ENCODE measurements around the gene CACNA1B. TPM values are rescaled to one million over a fixed set of nuclear protein-coding genes. Genes with fewer than 3 reads are reported as not detected.
"Not testable (repeated sequence)": the region's sequence is repeated elsewhere in the genome, so short reads cannot be mapped to it uniquely, and the experiment has no call there.

The CACNA1B gene
- total RNA-seq, 1 donor from 2014 or later = 0.46 TPM

GRCh38 chr9:138071731-138072130 lies 194.1 kb downstream of the CACNA1B start:
- no peak for ATAC-seq (ENCODE audit: poor library complexity)
- DNase-seq = no peak
- intact Hi-C loops (cut with DNase I) = no loop called here

GRCh38 chr9:138072161-138072842 lies 194.7 kb downstream of the CACNA1B start:
- ATAC-seq (ENCODE audit: poor library complexity) = no peak

GRCh38 chr9:138072897-138073296 lies 195.3 kb downstream of the CACNA1B start:
- DNase-seq (no peak), ATAC-seq (ENCODE audit: poor library complexity) (no peak)
- intact Hi-C loops (cut with DNase I) = no loop called here

More at GRCh38 chr9:138072161-138072842, 194.7 kb downstream of the CACNA1B start:
- no peak for DNase-seq
- intact Hi-C loops (cut with DNase I) = no loop called here

GRCh38 chr9:138073408-138073807 lies 195.8 kb downstream of the CACNA1B start:
- intact Hi-C loops (cut with DNase I) = no loop called here
- ATAC-seq (ENCODE audit: poor library complexity) (no peak), DNase-seq (no peak)

- intact Hi-C loops (cut with DNase I) = no loop called here
- ATAC-seq (ENCODE audit: poor library complexity) (no peak), DNase-seq (no peak)
Observed at GRCh38 chr9:138073808-138074207, 196.2 kb downstream of the CACNA1B start.

GRCh38 chr9:138074516-138074915 lies 196.9 kb downstream of the CACNA1B start:
- intact Hi-C loops (cut with DNase I) = no loop called here
- DNase-seq (no peak), ATAC-seq (ENCODE audit: poor library complexity) (no peak)

GRCh38 chr9:138075496-138075895 lies 197.9 kb downstream of the CACNA1B start:
- intact Hi-C loops (cut with DNase I) = no loop called here
- ATAC-seq (ENCODE audit: poor library complexity) = no peak
- DNase-seq = no peak

- no peak for DNase-seq
- no peak for ATAC-seq (ENCODE audit: poor library complexity)
- intact Hi-C loops (cut with DNase I) = no loop called here
Observed at GRCh38 chr9:138075961-138076649, 198.5 kb downstream of the CACNA1B start.

- ATAC-seq (ENCODE audit: poor library complexity) (no peak), DNase-seq (no peak)
- intact Hi-C loops (cut with DNase I) = no loop called here
Observed at GRCh38 chr9:138076650-138077009, 199.0 kb downstream of the CACNA1B start.

- DNase-seq = no peak
- no peak for ATAC-seq (ENCODE audit: poor library complexity)
- intact Hi-C loops (cut with DNase I) = no loop called here
Observed at GRCh38 chr9:138077126-138077525, 199.5 kb downstream of the CACNA1B start.

GRCh38 chr9:138077898-138078540 lies 200.4 kb downstream of the CACNA1B start:
- no peak for DNase-seq
- ATAC-seq (ENCODE audit: poor library complexity) = no peak
- intact Hi-C loops (cut with DNase I) = no loop called here

- intact Hi-C loops (cut with DNase I) = no loop called here
- DNase-seq (no peak), ATAC-seq (ENCODE audit: poor library complexity) (no peak)
Observed at GRCh38 chr9:138078846-138079245, 201.3 kb downstream of the CACNA1B start.

- DNase-seq = no peak
- no peak for ATAC-seq (ENCODE audit: poor library complexity)
- intact Hi-C loops (cut with DNase I) = no loop called here
Observed at GRCh38 chr9:138080979-138081378, 203.4 kb downstream of the CACNA1B start.

GRCh38 chr9:138082918-138083636 lies 205.5 kb downstream of the CACNA1B start:
- no peak for DNase-seq
- intact Hi-C loops (cut with DNase I) = no loop called here

GRCh38 chr9:138083873-138084272 lies 206.3 kb downstream of the CACNA1B start:
- intact Hi-C loops (cut with DNase I) = no loop called here
- DNase-seq (no peak), ATAC-seq (ENCODE audit: poor library complexity) (no peak)

More at GRCh38 chr9:138082918-138083636, 205.5 kb downstream of the CACNA1B start:
- no peak for ATAC-seq (ENCODE audit: poor library complexity)

GRCh38 chr9:138085568-138085967 lies 208.0 kb downstream of the CACNA1B start:
- intact Hi-C loops (cut with DNase I) = no loop called here
- ATAC-seq (ENCODE audit: poor library complexity) = no peak
- DNase-seq = no peak

- intact Hi-C loops (cut with DNase I); ATAC-seq (ENCODE audit: poor library complexity); DNase-seq: not testable (repeated sequence)
Observed at GRCh38 chr9:138092057-138092456, 214.5 kb downstream of the CACNA1B start.

GRCh38 chr9:138094028-138094427 lies 216.4 kb downstream of the CACNA1B start:
- intact Hi-C loops (cut with DNase I) = no loop called here
- DNase-seq = no peak
- ATAC-seq (ENCODE audit: poor library complexity) = no peak

- no peak for DNase-seq
- intact Hi-C loops (cut with DNase I) = no loop called here
- ATAC-seq (ENCODE audit: poor library complexity) = no peak
Observed at GRCh38 chr9:138095813-138096518, 218.4 kb downstream of the CACNA1B start.
